Activated T-helper 1 cell treated with anti-CD3 and anti-CD28 coated beads, Interleukin-12 subunit alpha, Interleukin-12 subunit beta, Interleukin-2, Interleukin-4 antibody, amounts not matched to agents 30 ng/mL and 10 ng/mL and 1 ng/mL, durations not matched to agents 14 hours and 24 hours and 36 hours (primary cell): ENCODE results near the gene MRGPRE. TPM values are rescaled to one million over a fixed set of nuclear protein-coding genes. Genes with fewer than 3 reads are reported as not detected.
"Not testable (repeated sequence)": the region's sequence is repeated elsewhere in the genome, so short reads cannot be mapped to it uniquely, and the experiment has no call there.

Experiments
- DNase-seq: peaks from one replicate; pipeline ENCODE4 v3.0.0; 2021; ENCODE audit warnings: low spot score
- H3K27ac Mint-ChIP-seq: one replicate; pipeline ENCODE4 v1.8.0; 2021; ENCODE audit warnings: mild to moderate bottlenecking, mixed read lengths
- H3K27me3 Mint-ChIP-seq: one replicate; pipeline ENCODE4 v1.8.0; 2022; ENCODE audit warnings: mild to moderate bottlenecking, moderate library complexity, mixed read lengths; ENCODE audit not compliant: insufficient read depth
- H3K36me3 Mint-ChIP-seq: one replicate; pipeline ENCODE4 v1.8.0; 2021; ENCODE audit warnings: low read depth, mixed read lengths
- H3K4me1 Mint-ChIP-seq: one replicate; pipeline ENCODE4 v1.8.0; 2021; ENCODE audit warnings: low read depth, mixed read lengths
- H3K4me3 Mint-ChIP-seq: one replicate; pipeline ENCODE4 v1.8.0; 2021; ENCODE audit warnings: mild to moderate bottlenecking, moderate library complexity, mixed read lengths
- H3K9me3 Mint-ChIP-seq: one replicate; pipeline ENCODE4 v1.8.0; 2021; ENCODE audit warnings: mixed read lengths
- intact Hi-C: fragments of 100-400 bp; cut with micrococcal nuclease; formaldehyde crosslinking; loops from one replicate; pipeline ENCODE4 v1.15.1; 2024
- total RNA-seq: library from RNA; stranded (reverse); gene quantifications from 2 replicates; pipeline ENCODE4 v1.2.3, GENCODE V29; 2022

The MRGPRE gene
- not detected in 2 replicates for total RNA-seq

GRCh38 chr11:3231851-3232744, at the start of gene MRGPRE:
Gene MRGPRE (minus strand): TSS chr11:3232417. CDS start chr11:3228799, 3,618 bp downstream.
- H3K27ac Mint-ChIP-seq: no peak within 1 kb of the TSS
- H3K27me3 Mint-ChIP-seq: peaks cover 5% of the 10 kb centered on the region
- no peaks in the 10 kb centered on the region for H3K9me3 Mint-ChIP-seq
- H3K4me3 Mint-ChIP-seq: no peak within 1 kb of the TSS
- H3K36me3 Mint-ChIP-seq: no peaks in the 10 kb centered on the region
- H3K4me1 Mint-ChIP-seq: no peaks in the 10 kb centered on the region
- no peak for DNase-seq
- intact Hi-C loops: no loop called here

- H3K27me3 Mint-ChIP-seq, H3K27ac Mint-ChIP-seq, DNase-seq, H3K4me1 Mint-ChIP-seq, H3K9me3 Mint-ChIP-seq, intact Hi-C loops, H3K4me3 Mint-ChIP-seq, H3K36me3 Mint-ChIP-seq: not testable (repeated sequence)
These were observed 48.9 kb upstream of the MRGPRE start for GRCh38 chr11:3281146-3281545.

GRCh38 chr11:3280662-3281061, 48.4 kb upstream of the MRGPRE start:
- H3K9me3 Mint-ChIP-seq, H3K27ac Mint-ChIP-seq, H3K4me3 Mint-ChIP-seq, DNase-seq, H3K36me3 Mint-ChIP-seq, intact Hi-C loops, H3K4me1 Mint-ChIP-seq, H3K27me3 Mint-ChIP-seq: not testable (repeated sequence)

- H3K27me3 Mint-ChIP-seq, H3K9me3 Mint-ChIP-seq, H3K4me1 Mint-ChIP-seq, H3K4me3 Mint-ChIP-seq, H3K36me3 Mint-ChIP-seq, H3K27ac Mint-ChIP-seq, DNase-seq, intact Hi-C loops: not testable (repeated sequence)
These were observed 46.7 kb upstream of the MRGPRE start for GRCh38 chr11:3278922-3279321.

GRCh38 chr11:3273629-3274028, 41.4 kb upstream of the MRGPRE start:
- DNase-seq, H3K36me3 Mint-ChIP-seq, H3K27ac Mint-ChIP-seq, H3K4me3 Mint-ChIP-seq, intact Hi-C loops, H3K9me3 Mint-ChIP-seq, H3K4me1 Mint-ChIP-seq, H3K27me3 Mint-ChIP-seq: not testable (repeated sequence)

- not testable (repeated sequence) for H3K27me3 Mint-ChIP-seq
These were observed 30.3 kb upstream of the MRGPRE start for GRCh38 chr11:3262548-3262947.

GRCh38 chr11:3261831-3262230, 29.6 kb upstream of the MRGPRE start:
- H3K4me3 Mint-ChIP-seq, DNase-seq, H3K27me3 Mint-ChIP-seq, H3K4me1 Mint-ChIP-seq, H3K9me3 Mint-ChIP-seq, intact Hi-C loops, H3K27ac Mint-ChIP-seq, H3K36me3 Mint-ChIP-seq: not testable (repeated sequence)

More at GRCh38 chr11:3262548-3262947, 30.3 kb upstream of the MRGPRE start:
- H3K27ac Mint-ChIP-seq, DNase-seq, H3K36me3 Mint-ChIP-seq, H3K4me1 Mint-ChIP-seq, H3K4me3 Mint-ChIP-seq, H3K9me3 Mint-ChIP-seq, intact Hi-C loops: not testable (repeated sequence)

- intact Hi-C loops, H3K4me1 Mint-ChIP-seq, H3K9me3 Mint-ChIP-seq, DNase-seq, H3K27ac Mint-ChIP-seq, H3K27me3 Mint-ChIP-seq, H3K36me3 Mint-ChIP-seq, H3K4me3 Mint-ChIP-seq: not testable (repeated sequence)
These were observed 25.3 kb upstream of the MRGPRE start for GRCh38 chr11:3257509-3257908.

- H3K36me3 Mint-ChIP-seq, H3K4me3 Mint-ChIP-seq, H3K27ac Mint-ChIP-seq, H3K9me3 Mint-ChIP-seq, H3K4me1 Mint-ChIP-seq, intact Hi-C loops, DNase-seq, H3K27me3 Mint-ChIP-seq: not testable (repeated sequence)
These were observed 23.0 kb upstream of the MRGPRE start for GRCh38 chr11:3255241-3255640.

- H3K36me3 Mint-ChIP-seq, intact Hi-C loops, DNase-seq, H3K27ac Mint-ChIP-seq, H3K4me3 Mint-ChIP-seq, H3K4me1 Mint-ChIP-seq, H3K9me3 Mint-ChIP-seq, H3K27me3 Mint-ChIP-seq: not testable (repeated sequence)
These were observed 22.6 kb upstream of the MRGPRE start for GRCh38 chr11:3254773-3255172.

GRCh38 chr11:3245071-3245470, 12.9 kb upstream of the MRGPRE start:
- no peak for DNase-seq
- intact Hi-C loops: no loop called here

GRCh38 chr11:3243880-3244279, 11.7 kb upstream of the MRGPRE start:
- Mint-ChIP-seq H3K27ac (no peak overlapping the region), H3K4me1 (no peaks in the 10 kb centered on the region), H3K36me3 (no peaks in the 10 kb centered on the region), H3K27me3 (no peaks in the 10 kb centered on the region), H3K9me3 (no peaks in the 10 kb centered on the region), H3K4me3 (no peak overlapping the region)
- no peak for DNase-seq
- intact Hi-C loops: no loop called here

More at GRCh38 chr11:3245071-3245470, 12.9 kb upstream of the MRGPRE start:
- Mint-ChIP-seq H3K4me1 (no peaks in the 10 kb centered on the region), H3K9me3 (no peaks in the 10 kb centered on the region), H3K27ac (no peak overlapping the region), H3K27me3 (no peaks in the 10 kb centered on the region), H3K36me3 (no peaks in the 10 kb centered on the region), H3K4me3 (no peak overlapping the region)

GRCh38 chr11:3237119-3237518, 4.9 kb upstream of the MRGPRE start:
- DNase-seq: no peak
- no peak overlapping the region for H3K27ac Mint-ChIP-seq
- no peaks in the 10 kb centered on the region for H3K36me3 Mint-ChIP-seq
- no peak overlapping the region for H3K4me3 Mint-ChIP-seq
- H3K27me3 Mint-ChIP-seq: peaks cover 6% of the 10 kb centered on the region
- intact Hi-C loops: no loop called here
- H3K4me1 Mint-ChIP-seq: no peaks in the 10 kb centered on the region
- H3K9me3 Mint-ChIP-seq: no peaks in the 10 kb centered on the region

- no peak for DNase-seq
- H3K27me3 Mint-ChIP-seq: peaks cover 6% of the 10 kb centered on the region
- no peaks in the 10 kb centered on the region for H3K4me1 Mint-ChIP-seq
- no peak overlapping the region for H3K27ac Mint-ChIP-seq
- no peaks in the 10 kb centered on the region for H3K9me3 Mint-ChIP-seq
- no peaks in the 10 kb centered on the region for H3K36me3 Mint-ChIP-seq
- no peak overlapping the region for H3K4me3 Mint-ChIP-seq
- intact Hi-C loops: no loop called here
These were observed 2.6 kb upstream of the MRGPRE start for GRCh38 chr11:3234846-3235245.
